Heart left ventricle (tissue), 16 donors: ENCODE results near the gene RNF103. TPM values are rescaled to one million over a fixed set of nuclear protein-coding genes. Genes with fewer than 3 reads are reported as not detected.

ENCODE experiments used
- ATAC-seq, 4 donors: fragments of 200-7000 bp; cut with Tn5 transposase; one replicate each; pipeline ENCODE4 v1.9.1; 2020 to 2022; ENCODE audit warnings: moderate library complexity in 4 of 4, mild to moderate bottlenecking in 3 of 4, moderate number of reproducible peaks in 1 of 4
- DNase-seq, 5 donors: peaks; one replicate each; pipeline ENCODE4 v3.0.0-alpha.2; 2020
- H3K27ac ChIP-seq, 12 donors: fragments of 200-600 bp; sonication (generic) in 4 of 12; one replicate each; pipeline versions ENCODE4 v1.5.0 to v1.8.0; 2016 to 2022; ENCODE audit warnings: mild to moderate bottlenecking in 2 of 12
- H3K27me3 ChIP-seq, 9 donors: fragments of 200-600 bp; sonication (generic) in 2 of 9; one replicate each; pipeline versions ENCODE4 v1.5.1 to v1.8.0; 2016 to 2022; ENCODE audit warnings: mild to moderate bottlenecking in 3 of 9
- H3K36me3 ChIP-seq, 9 donors: fragments of 200-600 bp; sonication (generic) in 2 of 9; one replicate each; pipeline versions ENCODE4 v1.5.0 to v1.8.0; 2018 to 2022; ENCODE audit warnings: mild to moderate bottlenecking in 2 of 9
- H3K4me1 ChIP-seq, 12 donors: fragments of 200-600 bp; sonication (generic) in 4 of 12; one replicate each; pipeline versions ENCODE4 v1.5.0 to v1.8.0; 2016 to 2022; ENCODE audit warnings: mild to moderate bottlenecking in 3 of 12
- H3K4me3 ChIP-seq, 12 donors: fragments of 200-600 bp; sonication (generic) in 4 of 12; one replicate each; pipeline versions ENCODE4 v1.5.0 to v1.8.0; 2017 to 2022; ENCODE audit warnings: mild to moderate bottlenecking in 9 of 12, moderate library complexity in 4 of 12
- H3K9me3 ChIP-seq, 12 donors: fragments of 200-600 bp; sonication (generic) in 4 of 12; one replicate each; pipeline versions ENCODE4 v1.5.0 to v1.8.0; 2016 to 2022; ENCODE audit warnings: mild to moderate bottlenecking in 1 of 12
- POLR2A ChIP-seq, 2 donors: fragments of 450-650 bp; IDR thresholded peaks; one replicate each; pipeline ENCODE4 v1.6.1; 2017; ENCODE audit warnings: antibody characterized with exemption in 2 of 2, mild to moderate bottlenecking in 2 of 2, moderate library complexity in 2 of 2
- WGBS, 4 donors: extraction: QIAGEN DNeasy Blood & Tissue Kit in 2 of 4; methylation state at CpG; one replicate each; pipeline versions ENCODE4 v1.1.5 to v1.1.7; 2013 to 2018; 5-methylcytosine and 5-hydroxymethylcytosine counted together
- intact Hi-C, 10 donors: fragments of 100-400 bp; cut with DNase I; formaldehyde crosslinking; loops; one replicate each; pipeline versions ENCODE4 v1.11.1 to v1.14.2; 2022
- polyA plus RNA-seq, 2 donors: library from polyadenylated mRNA; stranded (reverse); fragments of 200-250 nt; gene quantifications; one replicate each; pipeline ENCODE4 v1.2.3, GENCODE V29; 2013
- total RNA-seq, 9 donors: library from RNA; depleted of rRNA in 2 of 9; stranded (reverse); fragments of >200 nt in 2 of 9; fragmentation: NEBNext Ultra II Directional in 3 of 9; extraction: Animal tissue kit (Norgen Biotek cat#: 25700) in 3 of 9; gene quantifications; one replicate each; pipeline versions ENCODE4 v1.1.0 to v1.2.4, GENCODE V29; 2016 to 2023
- TF ChIP-seq, protein P1 (sequence below), 12 donors: fragments of 200-600 bp; sonication (generic) in 4 of 12; IDR thresholded peaks; one replicate each; pipeline versions ENCODE4 v1.5.0 to v1.8.0; 2018 to 2022; ENCODE audit warnings: antibody characterized with exemption in 12 of 12, mild to moderate bottlenecking in 5 of 12
- donor health status: ischemic (EF 13 %, LVEDD 7.1; RV severe dilation, severe dysfunction).
- donor health status: healthy with polysubstance abuse.
- donor health status: DM: no; HTN: yes; CAD: no.
- donor health status: DM: no; HTN: no; CAD: no.
- donor health status: ischemic (EF 25% LVEDD 6.9; RV normal size, moderate dysfunction).
- donor health status: ischemic (EF 25% LVEDD 5.7; RV mildly dilated, moderate dysfunction).
- donor health status: healthy.
- donor health status: DM: yes; HTN: yes; CAD: no.
- donor health status: ischemic (EF 35%, LVEDD 5.7; RV mildly dilated, moderate dysfunction).
- donor health status: nonischemic (EF 11% LVEDD 7.7; RV severe dilation, severe dysfunction).
- donor health status: DM: yes; HTN: yes; CAD: no.
- donor health status: PGD.
- donor health status: ischemic (EF 29% LVEDD 5.4; RV normal size, mild dysfunction).
- donor health status: nonischemic (EF 23%, LVEDD 6.1; RV moderate dilation, normal function).

The RNF103 gene
- total and polyA plus RNA-seq, 11 donors = 28.8 to 75.4 (median 50.9) TPM

DNA sequence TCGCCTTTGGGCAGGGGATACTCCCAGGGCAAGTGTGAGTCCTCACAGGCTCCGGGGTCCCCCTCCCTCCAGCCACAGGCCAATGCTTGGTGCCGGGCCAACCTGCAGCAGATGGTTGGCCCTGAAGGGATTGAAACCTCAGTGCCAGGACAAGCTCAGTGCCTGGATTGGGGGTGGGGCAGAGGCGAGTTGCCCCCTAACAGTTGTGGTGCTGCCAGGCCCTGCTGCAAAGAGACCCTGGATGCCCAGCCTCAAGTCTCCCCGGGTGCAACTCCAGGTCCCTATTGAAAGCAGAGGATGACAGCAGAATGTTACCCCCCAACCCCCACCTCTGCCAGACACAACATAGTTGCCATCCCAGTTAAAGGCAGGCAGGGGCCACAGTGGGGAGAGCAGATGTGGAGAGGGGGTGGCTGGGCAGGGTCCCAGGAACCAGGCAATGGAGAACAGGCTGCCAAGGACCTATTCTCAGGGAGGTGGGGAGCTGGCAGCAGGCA lies 9.5 kb upstream of the RNF103 start:
- peak; percentile 70 to 88 (median 81) for ATAC-seq
- H3K27ac ChIP-seq = peak overlapping the region in 5 of 12 donors; percentile 28 to 51 (median 39)
- no peaks in the 10 kb centered on the region for H3K36me3 ChIP-seq
- WGBS, 4 donors = 48 to 71% (median 61%) methylated on average over 4 to 5 of the region's 5 CpGs
- H3K9me3 ChIP-seq = peaks cover 0 to 3% (median 0%) of the 10 kb centered on the region in 12 donors
- H3K4me3 ChIP-seq = no peak overlapping the region
- intact Hi-C loops = no loop called here
- DNase-seq = peak in 4 of 5 donors; percentile 33 to 47 (median 34)
- no peaks in the 10 kb centered on the region for H3K27me3 ChIP-seq
- H3K4me1 ChIP-seq = peaks cover 0 to 17% (median 0%) of the 10 kb centered on the region in 12 donors
- no peak for TF ChIP-seq POLR2A (IDR thresholded peaks at IDR 0.05)
- TF ChIP-seq, protein P1, sequence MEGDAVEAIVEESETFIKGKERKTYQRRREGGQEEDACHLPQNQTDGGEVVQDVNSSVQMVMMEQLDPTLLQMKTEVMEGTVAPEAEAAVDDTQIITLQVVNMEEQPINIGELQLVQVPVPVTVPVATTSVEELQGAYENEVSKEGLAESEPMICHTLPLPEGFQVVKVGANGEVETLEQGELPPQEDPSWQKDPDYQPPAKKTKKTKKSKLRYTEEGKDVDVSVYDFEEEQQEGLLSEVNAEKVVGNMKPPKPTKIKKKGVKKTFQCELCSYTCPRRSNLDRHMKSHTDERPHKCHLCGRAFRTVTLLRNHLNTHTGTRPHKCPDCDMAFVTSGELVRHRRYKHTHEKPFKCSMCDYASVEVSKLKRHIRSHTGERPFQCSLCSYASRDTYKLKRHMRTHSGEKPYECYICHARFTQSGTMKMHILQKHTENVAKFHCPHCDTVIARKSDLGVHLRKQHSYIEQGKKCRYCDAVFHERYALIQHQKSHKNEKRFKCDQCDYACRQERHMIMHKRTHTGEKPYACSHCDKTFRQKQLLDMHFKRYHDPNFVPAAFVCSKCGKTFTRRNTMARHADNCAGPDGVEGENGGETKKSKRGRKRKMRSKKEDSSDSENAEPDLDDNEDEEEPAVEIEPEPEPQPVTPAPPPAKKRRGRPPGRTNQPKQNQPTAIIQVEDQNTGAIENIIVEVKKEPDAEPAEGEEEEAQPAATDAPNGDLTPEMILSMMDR (IDR thresholded peaks at IDR 0.05) = no peak

DNA sequence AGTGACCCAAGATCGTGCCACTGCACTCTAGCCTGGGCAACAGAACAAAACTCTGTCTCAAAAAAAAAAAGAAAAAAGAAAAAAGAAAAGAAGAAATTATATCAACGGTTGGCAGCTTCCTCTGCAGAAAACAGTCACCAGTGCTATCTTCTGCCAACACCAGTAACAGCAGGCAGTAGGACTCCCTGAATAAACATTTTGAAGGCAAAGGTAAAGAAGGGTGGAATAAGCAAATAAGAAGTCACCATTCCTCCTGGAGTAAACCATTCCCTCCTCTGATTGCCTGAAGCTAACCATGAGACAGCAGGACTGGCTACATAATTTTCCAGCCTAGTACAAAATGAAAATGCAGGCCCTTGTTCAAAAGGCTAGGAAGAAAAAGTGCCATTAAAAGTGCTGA lies 9.0 kb upstream of the RNF103 start:
- intact Hi-C loops = no loop called here
- Histone ChIP-seq H3K4me1 (peaks cover 0 to 17% (median 0%) of the 10 kb centered on the region in 12 donors), H3K27ac (peak overlapping the region in 6 of 12 donors; percentile 28 to 51 (median 40)), H3K9me3 (no peaks in the 10 kb centered on the region), H3K36me3 (no peaks in the 10 kb centered on the region), H3K27me3 (no peaks in the 10 kb centered on the region), H3K4me3 (no peak overlapping the region)
- TF ChIP-seq POLR2A (IDR thresholded peaks at IDR 0.05) = no peak
- TF ChIP-seq, protein P1 (IDR thresholded peaks at IDR 0.05) = no peak
- whole genome bisulfite sequencing, 4 donors = 46 to 65% (median 56%) methylated on average over 2 of the region's 2 CpGs
- ATAC-seq (peak in 2 of 4 donors; percentile 41 to 51), DNase-seq (no peak)

DNA sequence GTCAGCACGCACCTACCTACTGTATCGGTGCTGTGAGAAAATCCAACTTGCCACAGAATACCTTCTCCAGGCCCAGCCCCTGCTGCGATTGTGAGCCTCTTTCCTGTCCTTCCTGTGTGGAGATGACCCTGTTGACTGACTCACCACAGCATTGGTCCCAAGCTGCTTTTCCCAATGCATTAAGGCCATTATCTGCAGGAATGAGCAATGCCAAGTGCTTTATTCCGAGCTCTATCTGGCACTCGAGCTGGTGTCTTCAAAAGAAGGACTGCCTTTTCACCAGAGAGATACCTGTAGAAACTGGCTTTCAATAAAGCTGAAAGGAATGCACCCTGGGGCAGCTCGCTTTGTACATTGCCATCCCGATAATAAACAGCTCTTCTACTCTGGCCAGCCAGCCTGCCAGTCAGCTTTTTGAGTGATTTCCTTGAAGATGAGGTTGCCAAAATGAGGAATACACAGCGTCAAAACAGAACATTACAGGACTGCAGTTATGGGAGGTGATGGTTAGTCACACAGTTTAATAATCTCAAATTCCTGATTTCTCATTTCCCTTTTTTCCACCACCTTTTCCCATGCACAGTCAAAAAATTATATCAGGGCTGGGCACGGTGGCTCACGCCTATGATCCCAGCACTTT lies 8.3 kb upstream of the RNF103 start:
- no peaks in the 10 kb centered on the region for H3K36me3 ChIP-seq
- DNase-seq (no peak), ATAC-seq (no peak)
- WGBS, 4 donors = 63 to 68% (median 65%) methylated on average over 10 of the region's 10 CpGs
- H3K4me1 ChIP-seq = peaks cover 0 to 17% (median 0%) of the 10 kb centered on the region in 12 donors
- no peaks in the 10 kb centered on the region for H3K9me3 ChIP-seq
- no peak overlapping the region for H3K4me3 ChIP-seq
- peak overlapping the region in 1 of 12 donors; percentile 21 for H3K27ac ChIP-seq
- no peak for TF ChIP-seq POLR2A (IDR thresholded peaks at IDR 0.05)
- no peaks in the 10 kb centered on the region for H3K27me3 ChIP-seq
- intact Hi-C loops = no loop called here

DNA sequence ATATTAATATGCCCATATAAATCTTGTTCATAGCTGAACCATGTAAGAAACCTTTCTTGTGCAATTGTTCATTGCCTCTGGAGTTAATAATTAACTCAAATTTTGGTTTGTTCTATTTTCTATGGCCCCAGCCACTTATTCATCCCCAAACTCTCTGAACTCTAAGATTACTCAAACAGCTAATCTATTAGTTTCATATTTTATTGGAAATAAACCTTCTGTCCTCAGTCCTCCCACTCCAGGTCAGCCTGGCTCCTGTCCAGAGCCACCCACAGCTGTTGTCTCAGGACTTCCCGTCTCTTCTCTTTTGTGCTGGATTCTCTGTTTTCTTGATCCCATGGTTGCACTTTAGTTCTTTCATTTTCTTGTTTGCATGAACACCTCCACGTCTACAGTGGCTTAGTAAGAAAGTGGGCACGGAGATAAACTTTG lies 4.4 kb upstream of the RNF103 start:
- Histone ChIP-seq H3K27ac (no peak overlapping the region), H3K36me3 (no peaks in the 10 kb centered on the region), H3K4me1 (peaks cover 0 to 14% (median 2%) of the 10 kb centered on the region in 12 donors), H3K27me3 (no peaks in the 10 kb centered on the region), H3K4me3 (no peak overlapping the region), H3K9me3 (no peaks in the 10 kb centered on the region)
- ATAC-seq (no peak), DNase-seq (peak in 1 of 5 donors; percentile 28)
- intact Hi-C loops = loop anchor here in 4 of 10 donors (10.0 kb wide), 6 partner anchors 47 to 433 kb away; partner anchors contain the start of genes CHMP3 (in 1 of the 4), IMMT (in 1 of the 4) and MRPL35 (in 1 of the 4)
- TF ChIP-seq, protein P1 (IDR thresholded peaks at IDR 0.05) = no peak
- TF ChIP-seq POLR2A (IDR thresholded peaks at IDR 0.05) = no peak
- WGBS, 4 donors = 52 to 67% (median 62%) methylated on average over 3 of the region's 3 CpGs
